Measurements from ENCODE around the gene PUSL1. TPM values are rescaled to one million over a fixed set of nuclear protein-coding genes. Genes with fewer than 3 reads are reported as not detected.

The PUSL1 gene
- total and polyA plus RNA-seq, 2 of the 13 experiments (the other 11 are each of a cell fraction or from before 2014, with no cell fraction given): 8.3 to 22.2 TPM

DNA sequence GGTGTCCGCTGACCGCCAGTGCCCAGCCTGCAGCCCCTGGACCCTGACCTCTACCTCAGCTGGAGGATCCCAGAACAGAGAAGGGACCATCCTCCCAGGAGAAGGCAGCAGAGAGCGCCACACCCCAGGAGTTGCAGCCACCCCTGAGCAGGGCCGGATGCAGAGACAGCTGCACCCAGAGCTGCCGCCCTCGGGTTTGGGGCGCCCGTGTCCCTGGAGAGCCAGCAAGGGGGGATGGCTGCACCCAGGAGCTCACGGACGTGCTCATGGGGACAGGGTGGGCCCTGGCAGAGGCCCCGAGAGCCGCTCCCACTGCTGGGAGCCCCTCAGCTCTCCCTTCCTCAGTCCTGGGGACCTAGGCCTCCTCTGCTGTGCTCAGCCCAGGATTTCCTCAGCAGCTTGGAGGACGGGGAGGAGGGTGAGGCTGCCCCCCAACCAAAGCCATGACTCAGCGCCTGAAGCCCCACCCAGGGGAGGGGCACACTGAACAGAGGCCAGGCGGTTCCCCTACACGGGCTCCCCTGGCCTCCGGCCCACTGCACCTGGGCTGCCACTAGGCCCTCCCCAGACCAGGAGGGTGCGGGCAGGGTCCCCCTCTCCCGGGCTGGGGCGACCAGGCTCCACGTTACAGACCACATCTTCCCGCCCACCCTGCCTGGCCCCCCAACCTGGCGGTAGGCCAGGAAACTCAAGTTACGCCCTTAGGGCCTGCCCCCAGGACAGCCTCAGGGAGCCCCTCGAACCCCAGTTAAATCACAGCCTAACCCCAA lies 2.9 kb upstream of the PUSL1 start (continued):
- TF ChIP-seq, protein P1, sequence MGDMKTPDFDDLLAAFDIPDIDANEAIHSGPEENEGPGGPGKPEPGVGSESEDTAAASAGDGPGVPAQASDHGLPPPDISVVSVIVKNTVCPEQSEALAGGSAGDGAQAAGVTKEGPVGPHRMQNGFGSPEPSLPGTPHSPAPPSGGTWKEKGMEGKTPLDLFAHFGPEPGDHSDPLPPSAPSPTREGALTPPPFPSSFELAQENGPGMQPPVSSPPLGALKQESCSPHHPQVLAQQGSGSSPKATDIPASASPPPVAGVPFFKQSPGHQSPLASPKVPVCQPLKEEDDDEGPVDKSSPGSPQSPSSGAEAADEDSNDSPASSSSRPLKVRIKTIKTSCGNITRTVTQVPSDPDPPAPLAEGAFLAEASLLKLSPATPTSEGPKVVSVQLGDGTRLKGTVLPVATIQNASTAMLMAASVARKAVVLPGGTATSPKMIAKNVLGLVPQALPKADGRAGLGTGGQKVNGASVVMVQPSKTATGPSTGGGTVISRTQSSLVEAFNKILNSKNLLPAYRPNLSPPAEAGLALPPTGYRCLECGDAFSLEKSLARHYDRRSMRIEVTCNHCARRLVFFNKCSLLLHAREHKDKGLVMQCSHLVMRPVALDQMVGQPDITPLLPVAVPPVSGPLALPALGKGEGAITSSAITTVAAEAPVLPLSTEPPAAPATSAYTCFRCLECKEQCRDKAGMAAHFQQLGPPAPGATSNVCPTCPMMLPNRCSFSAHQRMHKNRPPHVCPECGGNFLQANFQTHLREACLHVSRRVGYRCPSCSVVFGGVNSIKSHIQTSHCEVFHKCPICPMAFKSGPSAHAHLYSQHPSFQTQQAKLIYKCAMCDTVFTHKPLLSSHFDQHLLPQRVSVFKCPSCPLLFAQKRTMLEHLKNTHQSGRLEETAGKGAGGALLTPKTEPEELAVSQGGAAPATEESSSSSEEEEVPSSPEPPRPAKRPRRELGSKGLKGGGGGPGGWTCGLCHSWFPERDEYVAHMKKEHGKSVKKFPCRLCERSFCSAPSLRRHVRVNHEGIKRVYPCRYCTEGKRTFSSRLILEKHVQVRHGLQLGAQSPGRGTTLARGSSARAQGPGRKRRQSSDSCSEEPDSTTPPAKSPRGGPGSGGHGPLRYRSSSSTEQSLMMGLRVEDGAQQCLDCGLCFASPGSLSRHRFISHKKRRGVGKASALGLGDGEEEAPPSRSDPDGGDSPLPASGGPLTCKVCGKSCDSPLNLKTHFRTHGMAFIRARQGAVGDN (CRISPR knock-in tag; IDR thresholded peaks at IDR 0.05): peak; percentile 48
- TF ChIP-seq SRSF1 (optimal IDR thresholded peaks at IDR 0.05; ENCODE audit: low read depth, low read length) (peak; percentile 15), ZSCAN31 (CRISPR knock-in tag; IDR thresholded peaks at IDR 0.05; ENCODE audit: low read depth) (peak; percentile 34; the same call in 1 of the 2 replicates), HNF4A (CRISPR knock-in tag; IDR thresholded peaks at IDR 0.05) (peak; percentile 61), POLR2G (IDR thresholded peaks at IDR 0.05; ENCODE audit: low read depth, low read length) (peak; percentile 68), ZNF235 (CRISPR knock-in tag; IDR thresholded peaks at IDR 0.05; ENCODE audit: borderline replicate concordance) (0 out of 2 replicates have a peak, but pooled peaks have one; percentile 16), FOXC1 (CRISPR knock-in tag; IDR thresholded peaks at IDR 0.05; ENCODE audit: borderline replicate concordance) (0 out of 2 replicates have a peak, but pooled peaks have one; percentile 2), SPEN (CRISPR knock-in tag; IDR thresholded peaks at IDR 0.05; ENCODE audit: low read depth) (no peak; the same call in 1 of the 2 replicates), SAP130 (CRISPR knock-in tag; IDR thresholded peaks at IDR 0.05; ENCODE audit: low read depth) (peak; percentile 72), NFKB2 (CRISPR knock-in tag; IDR thresholded peaks at IDR 0.05; ENCODE audit: borderline replicate concordance) (peak; percentile 78; the same call in 1 of the 2 replicates), HDAC1 (CRISPR knock-in tag; IDR thresholded peaks at IDR 0.05) (no peak; the same call in 1 of the 2 replicates), ZNF883 (CRISPR knock-in tag; IDR thresholded peaks at IDR 0.05; ENCODE audit: not compliant biosample characterization) (peak; percentile 25), NR2C2 (CRISPR knock-in tag; IDR thresholded peaks at IDR 0.05; ENCODE audit: borderline replicate concordance) (peak; percentile 55; the same call in 1 of the 2 replicates), EP300 (IDR thresholded peaks at IDR 0.05; ENCODE audit: low read depth in 2 of 2, low read length in 2 of 2) (peak in 1 of 2 experiments; percentile 20; a peak in 1 of 4 replicates), EP300 (CRISPR knock-in tag; IDR thresholded peaks at IDR 0.05; ENCODE audit: borderline replicate concordance) (no peak), MXI1 (IDR thresholded peaks at IDR 0.05; ENCODE audit: borderline replicate concordance, low read depth, low read length) (no peak), NFE2L1 (CRISPR knock-in tag; IDR thresholded peaks at IDR 0.05; ENCODE audit: borderline replicate concordance) (peak; percentile 76)
- TF ChIP-seq, protein P2, sequence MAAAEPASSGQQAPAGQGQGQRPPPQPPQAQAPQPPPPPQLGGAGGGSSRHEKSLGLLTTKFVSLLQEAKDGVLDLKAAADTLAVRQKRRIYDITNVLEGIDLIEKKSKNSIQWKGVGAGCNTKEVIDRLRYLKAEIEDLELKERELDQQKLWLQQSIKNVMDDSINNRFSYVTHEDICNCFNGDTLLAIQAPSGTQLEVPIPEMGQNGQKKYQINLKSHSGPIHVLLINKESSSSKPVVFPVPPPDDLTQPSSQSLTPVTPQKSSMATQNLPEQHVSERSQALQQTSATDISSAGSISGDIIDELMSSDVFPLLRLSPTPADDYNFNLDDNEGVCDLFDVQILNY (CRISPR knock-in tag; conservative IDR thresholded peaks at IDR 0.05): no peak
- TF ChIP-seq, protein P3, sequence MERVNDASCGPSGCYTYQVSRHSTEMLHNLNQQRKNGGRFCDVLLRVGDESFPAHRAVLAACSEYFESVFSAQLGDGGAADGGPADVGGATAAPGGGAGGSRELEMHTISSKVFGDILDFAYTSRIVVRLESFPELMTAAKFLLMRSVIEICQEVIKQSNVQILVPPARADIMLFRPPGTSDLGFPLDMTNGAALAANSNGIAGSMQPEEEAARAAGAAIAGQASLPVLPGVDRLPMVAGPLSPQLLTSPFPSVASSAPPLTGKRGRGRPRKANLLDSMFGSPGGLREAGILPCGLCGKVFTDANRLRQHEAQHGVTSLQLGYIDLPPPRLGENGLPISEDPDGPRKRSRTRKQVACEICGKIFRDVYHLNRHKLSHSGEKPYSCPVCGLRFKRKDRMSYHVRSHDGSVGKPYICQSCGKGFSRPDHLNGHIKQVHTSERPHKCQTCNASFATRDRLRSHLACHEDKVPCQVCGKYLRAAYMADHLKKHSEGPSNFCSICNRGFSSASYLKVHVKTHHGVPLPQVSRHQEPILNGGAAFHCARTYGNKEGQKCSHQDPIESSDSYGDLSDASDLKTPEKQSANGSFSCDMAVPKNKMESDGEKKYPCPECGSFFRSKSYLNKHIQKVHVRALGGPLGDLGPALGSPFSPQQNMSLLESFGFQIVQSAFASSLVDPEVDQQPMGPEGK (CRISPR knock-in tag; IDR thresholded peaks at IDR 0.05): peak; percentile 98
- TF ChIP-seq, protein P4, sequence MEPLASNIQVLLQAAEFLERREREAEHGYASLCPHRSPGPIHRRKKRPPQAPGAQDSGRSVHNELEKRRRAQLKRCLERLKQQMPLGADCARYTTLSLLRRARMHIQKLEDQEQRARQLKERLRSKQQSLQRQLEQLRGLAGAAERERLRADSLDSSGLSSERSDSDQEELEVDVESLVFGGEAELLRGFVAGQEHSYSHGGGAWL (CRISPR knock-in tag; IDR thresholded peaks at IDR 0.05): 0 out of 2 replicates have a peak, but pooled peaks have one; percentile 17

All from HepG2 (cell line).